Measurements from ENCODE around the gene UPK3A.
A peak's percentile ranks its signal among the peaks of the same experiment; 100 is the strongest.

UPK3A gene

DNA sequence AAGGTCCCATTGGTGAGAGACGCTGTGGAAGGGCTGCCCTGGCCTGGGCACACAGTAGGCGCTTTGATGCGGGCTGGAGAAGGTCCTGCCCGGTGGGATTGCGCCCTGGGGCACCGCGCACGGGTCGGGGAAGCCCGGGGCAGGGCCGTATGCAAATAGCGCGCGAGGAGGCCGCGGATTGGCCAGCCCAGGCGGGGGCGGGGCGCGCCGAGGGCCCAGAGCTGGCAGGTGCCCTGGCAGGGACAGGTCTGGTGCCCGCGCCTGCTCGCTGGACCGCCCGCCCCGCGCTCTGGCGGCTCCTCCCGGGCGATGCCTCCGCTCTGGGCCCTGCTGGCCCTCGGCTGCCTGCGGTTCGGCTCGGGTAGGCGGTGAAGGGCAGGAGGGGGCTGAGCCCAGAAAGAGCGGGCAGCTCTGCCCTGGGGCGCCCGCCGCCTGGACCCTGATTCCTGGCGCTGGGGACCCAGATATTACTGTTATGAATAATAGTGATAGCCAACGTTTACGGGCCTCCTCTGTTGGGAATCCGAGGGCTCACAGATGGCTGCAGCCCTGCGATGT is at the start of gene UPK3A:
UPK3A (plus strand) TSS at position 245 of the 558 bp plus-strand sequence; CDS start at position 310, 65 bp downstream.
- DNase-seq (ENCODE audit: low read depth): no peak

DNA sequence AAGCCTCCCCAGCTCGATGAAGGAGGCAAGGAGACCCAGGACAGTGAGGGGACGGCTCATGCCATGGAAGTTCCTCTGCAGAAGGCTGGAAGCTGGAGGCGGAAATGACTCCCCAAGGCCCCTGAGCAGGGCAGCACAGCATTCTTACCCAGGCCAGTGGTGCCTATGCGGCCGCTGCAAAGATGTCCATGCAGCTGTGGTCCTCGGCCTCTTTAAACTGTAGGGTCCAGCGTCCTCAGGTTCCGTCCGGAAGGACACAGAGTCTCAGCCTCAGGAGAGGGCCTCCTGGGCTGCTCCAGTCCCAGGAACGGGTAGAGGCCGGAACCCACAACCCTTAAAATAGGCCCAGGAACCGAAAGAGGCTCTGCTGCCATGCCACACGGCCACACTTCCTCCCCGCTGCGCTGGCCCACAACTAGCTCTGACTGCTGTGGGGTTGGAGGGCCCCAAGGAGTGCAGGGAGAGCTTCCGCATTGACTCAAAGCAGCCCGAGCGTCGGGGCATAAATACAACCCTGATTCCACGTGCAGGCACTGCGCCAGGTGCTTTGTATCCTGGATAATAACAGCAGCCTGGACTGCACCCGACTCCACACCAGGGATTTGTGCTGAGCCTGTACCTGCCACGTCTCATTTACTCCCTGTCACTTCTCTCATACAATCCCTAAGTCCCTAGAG is 49.5 kb upstream of the UPK3A start:
- no peak for DNase-seq (ENCODE audit: low read depth)

DNA sequence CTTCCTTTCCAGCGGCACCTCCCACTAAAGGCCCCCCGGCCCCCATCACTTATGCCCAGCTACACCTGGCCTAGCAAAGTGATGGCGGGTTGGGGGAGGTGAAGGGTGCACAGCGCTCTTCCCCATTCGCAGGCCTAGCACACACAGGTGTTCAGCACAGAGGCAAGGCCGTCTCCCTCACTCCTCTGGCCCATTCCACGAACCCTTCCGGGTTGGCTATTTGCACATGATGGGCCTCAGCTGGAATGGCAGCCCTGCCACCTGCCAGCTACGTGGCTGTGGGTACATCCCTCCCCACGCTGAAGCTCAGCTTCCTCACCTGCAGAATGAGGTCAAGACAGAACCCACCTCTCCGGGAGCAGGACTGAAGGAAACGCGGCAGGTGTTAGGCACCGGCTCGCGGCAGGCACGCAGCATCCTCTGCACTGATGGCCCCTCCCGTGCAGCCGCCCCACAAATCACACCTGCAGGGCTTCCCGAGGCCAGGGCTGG is 48.9 kb upstream of the UPK3A start:
- no peak for DNase-seq (ENCODE audit: low read depth)

DNA sequence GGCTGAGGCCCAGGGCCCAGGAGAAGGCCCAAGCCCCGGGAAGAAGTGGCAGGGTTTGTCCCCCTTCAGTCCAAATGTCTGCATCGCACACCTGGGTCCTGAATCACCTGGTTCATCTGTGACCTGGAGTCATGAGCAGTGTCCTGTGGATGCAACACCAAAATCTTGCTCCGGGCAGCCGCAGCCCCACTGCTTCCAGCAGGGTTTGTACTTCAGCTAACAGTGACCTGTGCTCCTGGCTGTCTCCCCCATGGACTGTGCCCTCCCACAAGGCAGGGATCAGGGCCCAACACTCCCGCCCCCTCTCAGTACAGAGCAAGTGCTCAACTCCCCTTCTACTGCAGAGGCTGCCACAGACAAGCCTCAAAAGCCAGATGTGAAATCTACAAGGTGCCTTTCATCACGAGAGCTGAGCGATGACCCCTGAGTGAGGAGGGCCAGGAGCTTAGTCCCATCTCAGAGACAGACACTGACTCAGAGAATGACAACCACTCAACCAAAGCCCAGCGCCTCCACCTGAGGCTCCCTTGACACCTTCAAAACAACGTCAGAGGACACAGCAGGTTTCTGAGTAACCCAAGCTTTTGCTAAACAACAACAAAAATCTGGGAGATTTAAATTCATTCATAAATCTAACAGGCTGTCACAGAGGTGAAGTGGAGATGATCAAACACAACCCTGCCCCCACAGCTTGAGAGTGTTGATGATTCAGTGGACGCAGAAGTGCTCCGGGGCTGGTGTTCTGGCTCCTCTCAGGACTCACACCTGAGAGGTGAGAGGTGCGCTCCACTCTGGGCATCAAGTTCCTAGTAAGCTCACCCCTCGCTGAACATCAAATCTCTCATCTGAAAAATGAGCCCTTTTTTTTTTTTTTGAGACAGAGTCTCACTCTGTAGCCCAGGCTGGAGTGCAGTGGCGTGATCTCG is 47.4 kb upstream of the UPK3A start:
- DNase-seq (ENCODE audit: low read depth): no peak

DNA sequence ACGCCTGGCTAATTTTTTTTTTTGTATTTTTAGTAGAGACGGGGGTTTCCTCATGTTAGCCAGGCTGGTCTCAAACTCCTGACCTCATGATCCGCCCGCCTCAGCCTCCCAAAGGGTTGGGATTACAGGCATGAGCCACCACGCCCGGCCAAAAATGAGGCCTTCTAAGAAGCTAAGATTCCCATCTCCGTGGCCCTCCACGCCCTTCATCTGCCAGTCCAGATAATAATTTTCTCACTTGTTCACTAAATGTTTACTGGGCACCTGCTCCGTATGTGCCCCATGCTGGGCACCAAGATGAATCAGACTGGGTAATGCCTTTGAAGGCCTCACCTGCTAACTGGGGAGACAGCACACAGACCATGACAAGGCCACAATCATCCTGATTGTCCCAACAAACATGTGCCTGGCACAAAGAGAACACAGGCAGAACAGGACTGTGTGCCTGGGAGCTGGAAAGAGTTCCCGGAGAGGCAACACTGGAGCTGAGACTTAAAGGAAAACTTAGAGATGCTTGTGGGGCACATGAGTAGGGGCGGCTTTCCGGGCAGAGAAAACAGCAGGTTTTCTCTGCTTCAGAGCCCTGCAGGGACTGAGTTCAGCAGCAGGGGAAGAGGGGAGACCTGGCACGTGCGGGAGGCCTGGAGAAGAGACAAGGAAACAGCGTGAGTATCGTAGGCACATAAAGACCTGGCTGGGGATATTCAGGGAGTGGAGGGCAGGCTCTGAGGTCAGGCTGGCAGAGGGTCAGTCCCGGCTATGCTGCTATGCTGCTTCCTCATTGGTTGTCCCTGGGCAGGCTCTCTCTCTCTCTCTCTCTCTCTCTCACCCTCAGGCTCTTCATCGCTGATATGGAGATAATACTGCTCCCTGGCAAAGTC is 46.4 kb upstream of the UPK3A start:
- DNase-seq (ENCODE audit: low read depth): no peak

DNA sequence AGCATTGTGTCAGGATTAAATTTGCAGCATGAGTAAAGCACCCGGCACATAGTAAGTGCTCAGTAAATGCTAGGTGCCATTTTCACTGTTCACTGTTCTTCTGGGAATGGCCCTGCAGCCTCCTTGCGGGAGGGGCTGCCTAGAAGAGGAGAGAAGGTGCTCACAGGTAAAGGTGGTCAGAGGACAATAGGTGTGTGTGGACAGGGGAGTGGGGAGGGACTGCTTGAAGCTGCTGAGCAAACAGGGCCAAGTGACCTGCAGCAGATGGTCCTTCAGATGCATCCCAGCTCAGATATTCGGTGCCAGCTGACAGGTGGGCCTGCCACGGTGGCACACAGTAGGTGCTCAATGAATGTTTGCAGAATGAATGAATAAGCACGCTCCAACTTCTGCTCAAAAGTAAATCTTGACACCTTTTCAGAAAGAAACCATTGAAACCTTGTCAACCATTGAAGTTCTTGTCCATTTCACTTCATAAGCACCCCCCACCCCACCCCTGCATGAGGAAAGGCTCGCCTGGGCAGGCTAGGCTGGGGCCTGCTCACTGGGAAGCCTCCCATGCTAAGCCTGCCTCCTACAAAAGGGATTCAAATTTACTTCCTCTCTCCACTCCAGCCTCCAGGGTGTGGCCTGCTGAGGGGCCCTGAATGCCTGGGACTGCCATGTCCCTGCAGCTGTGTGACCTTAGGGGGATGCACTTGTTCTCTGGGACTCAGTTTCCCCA is 45.6 kb upstream of the UPK3A start:
- DNase-seq (ENCODE audit: low read depth): no peak

DNA sequence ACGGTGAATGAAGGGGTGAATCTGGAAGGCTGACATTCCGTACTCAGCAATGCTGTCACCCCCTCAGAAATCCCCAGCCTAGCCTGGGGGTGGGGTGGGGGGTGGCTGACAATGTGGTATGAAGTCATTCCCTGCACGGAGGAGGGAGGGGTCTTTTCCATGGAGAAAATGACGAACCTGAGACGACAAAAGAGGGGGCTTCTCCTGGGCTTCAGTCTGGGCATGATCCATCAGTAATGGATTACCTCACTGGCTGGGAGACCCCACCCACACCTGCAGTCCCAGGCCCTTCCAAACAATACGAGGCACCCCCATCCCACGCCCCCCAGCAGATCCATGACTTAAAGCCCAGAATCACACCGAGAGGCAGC is 45.1 kb upstream of the UPK3A start:
- DNase-seq (ENCODE audit: low read depth): no peak

DNA sequence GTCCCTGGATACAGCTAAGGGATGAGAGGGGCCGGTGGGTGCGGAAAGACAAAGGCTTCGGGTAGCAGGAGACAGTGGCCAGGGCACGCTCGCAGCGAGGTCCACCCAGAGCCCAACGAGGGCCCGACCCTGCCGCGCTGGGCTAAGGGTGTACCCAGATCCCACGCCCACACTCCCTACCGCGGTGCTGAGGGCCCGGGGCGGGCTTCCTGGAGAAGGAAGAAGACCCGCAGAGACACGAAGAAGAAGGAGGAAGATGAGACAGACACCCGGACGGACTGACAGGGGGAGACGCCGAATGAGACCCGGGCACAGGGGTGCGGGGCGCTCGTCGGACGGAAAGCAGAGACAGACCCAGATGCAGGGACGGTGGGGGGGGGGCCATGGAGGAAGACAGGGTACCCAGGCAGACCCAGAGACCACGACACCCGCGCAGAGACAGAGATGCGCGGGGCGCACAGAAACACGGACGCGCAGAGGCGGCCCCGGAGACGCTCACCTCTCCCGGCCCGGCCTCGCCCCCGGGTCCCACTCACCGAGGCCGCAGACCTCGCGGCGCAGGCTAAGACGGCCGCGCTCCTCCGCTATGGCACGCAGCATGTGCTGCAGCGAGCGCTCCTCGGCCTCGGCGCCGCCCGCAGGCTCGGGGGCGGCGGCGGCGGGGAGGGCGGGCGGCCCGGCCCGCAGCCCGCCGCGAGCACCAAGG is 44.5 kb upstream of the UPK3A start:
- DNase-seq (ENCODE audit: low read depth): no peak

DNA sequence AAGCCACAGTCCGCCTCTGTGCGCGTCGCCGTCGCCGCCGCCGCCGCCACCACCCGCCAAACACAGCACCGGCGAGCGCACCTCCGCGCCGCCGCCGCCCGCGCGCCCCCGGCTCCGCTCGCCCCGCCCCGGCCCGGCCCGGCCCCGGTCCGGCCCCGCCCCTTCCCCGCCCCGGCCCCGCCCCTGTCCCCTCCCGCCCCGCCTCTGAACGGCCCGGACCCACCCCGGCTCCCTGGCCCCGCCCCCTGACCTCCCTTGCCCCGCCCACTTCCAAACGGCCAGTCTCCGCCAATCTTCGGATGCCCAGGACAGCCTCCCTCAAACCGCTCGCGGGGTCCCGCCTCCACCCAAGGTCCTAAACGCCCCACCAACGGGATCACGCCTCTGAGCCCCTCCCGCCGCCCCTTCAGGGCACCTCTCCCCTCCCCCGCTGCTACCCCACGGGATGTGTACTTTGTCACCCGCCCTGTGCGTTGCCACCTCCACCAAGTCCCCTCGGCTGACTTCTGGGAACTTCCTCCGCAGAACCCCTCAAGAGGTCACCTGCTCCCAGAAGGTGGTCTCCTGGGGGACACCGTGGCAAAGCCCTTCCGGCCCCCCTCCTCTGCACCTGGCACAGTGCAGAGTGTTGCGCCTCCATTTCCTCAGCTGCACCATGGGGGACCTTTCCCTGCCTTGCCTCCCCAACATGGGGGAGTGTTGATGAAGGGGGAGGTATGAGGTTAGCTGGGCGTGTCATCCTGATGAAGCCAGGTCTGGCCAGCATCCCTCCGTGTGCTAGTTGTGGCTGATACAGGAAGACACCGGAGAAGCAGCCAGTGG is 43.7 kb upstream of the UPK3A start, which contains the start of gene KIAA0930:
KIAA0930 (minus strand) TSS at position 85 of the 822 bp plus-strand sequence. CDS start 191 bp downstream, outside the sequence.
- DNase-seq (ENCODE audit: low read depth): no peak

DNA sequence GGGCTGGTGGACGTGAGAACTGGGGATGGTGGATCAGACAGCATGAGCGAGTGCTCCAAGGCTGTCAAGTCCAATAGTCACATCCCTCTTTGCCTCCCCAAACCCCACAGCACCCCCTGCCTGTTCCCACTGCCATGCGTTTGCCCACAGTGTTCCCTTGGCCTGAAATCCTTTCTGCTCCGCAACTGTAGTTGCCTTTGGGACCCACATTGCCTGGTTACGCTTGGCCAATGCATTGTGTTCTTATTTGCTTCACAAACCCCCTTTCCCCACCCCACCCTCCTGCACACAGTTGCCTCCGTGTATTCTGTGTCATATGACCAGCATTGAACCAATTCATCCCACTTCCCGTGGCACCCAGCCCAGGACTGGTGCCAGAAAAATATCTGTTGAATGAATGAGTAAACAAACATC is 42.0 kb upstream of the UPK3A start:
- DNase-seq (ENCODE audit: low read depth): no peak

DNA sequence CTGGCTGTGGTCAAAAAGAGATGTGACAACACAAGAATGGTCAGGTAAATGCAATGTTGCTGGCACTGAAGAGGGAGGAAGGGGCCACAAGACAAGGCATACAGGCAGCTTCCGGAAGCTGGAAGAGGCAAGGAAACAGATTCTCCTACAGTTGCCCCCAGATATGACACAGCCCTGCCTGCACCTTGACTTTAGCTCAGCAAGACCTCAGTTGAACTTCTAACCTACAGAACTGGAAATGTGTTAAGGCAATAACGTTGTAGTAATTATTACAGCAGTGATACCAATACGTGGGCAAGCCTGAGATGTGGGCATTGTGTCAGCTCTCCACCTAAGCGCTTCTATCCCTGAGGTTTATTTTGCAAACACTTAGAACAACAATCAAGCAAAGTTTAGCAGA is 39.8 kb upstream of the UPK3A start:
- no peak for DNase-seq (ENCODE audit: low read depth)

DNA sequence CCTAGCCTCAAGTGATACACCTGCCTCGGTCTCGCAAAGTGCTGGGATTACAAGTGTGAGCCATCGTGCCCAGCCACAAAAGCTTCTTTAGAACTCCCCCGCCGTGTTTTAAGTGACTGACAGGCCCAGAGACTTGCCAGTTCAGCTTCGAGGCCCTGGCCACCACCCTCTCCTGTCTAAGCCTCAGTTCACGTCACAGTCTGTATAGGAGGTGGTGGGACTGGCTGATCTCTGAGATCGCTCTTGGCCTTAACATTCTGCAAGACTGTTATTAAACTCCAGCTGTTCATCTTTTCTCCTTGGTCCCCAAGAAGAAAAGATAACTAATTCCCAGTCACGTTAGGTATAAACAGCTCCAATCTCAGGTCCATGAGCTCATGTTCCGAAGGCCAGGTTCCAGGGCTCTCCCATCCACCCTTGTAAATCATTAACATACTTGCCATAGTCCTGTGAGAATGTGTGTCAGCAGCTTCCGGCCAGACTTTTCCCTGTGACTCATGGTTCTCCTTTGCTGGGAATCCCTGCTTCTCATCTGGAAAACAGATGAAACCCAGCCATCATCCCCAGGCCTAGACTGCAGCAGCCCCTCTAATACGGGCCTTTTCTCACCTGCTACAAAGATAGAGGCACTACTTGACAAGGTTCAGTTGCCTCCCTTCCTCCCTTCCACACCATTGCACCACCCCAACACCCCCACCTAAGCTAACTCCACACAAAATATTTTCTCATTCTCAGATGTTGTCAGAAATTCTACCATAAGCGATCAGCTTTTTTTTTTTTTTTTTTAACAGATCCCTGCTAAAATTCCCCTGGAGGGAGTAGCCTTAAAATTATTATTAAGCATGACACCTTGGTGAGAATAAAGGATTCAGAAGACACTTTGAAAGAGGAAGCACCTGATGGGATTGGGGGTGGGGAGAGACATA is 38.4 kb upstream of the UPK3A start:
- DNase-seq (ENCODE audit: low read depth): peak; percentile 62

DNA sequence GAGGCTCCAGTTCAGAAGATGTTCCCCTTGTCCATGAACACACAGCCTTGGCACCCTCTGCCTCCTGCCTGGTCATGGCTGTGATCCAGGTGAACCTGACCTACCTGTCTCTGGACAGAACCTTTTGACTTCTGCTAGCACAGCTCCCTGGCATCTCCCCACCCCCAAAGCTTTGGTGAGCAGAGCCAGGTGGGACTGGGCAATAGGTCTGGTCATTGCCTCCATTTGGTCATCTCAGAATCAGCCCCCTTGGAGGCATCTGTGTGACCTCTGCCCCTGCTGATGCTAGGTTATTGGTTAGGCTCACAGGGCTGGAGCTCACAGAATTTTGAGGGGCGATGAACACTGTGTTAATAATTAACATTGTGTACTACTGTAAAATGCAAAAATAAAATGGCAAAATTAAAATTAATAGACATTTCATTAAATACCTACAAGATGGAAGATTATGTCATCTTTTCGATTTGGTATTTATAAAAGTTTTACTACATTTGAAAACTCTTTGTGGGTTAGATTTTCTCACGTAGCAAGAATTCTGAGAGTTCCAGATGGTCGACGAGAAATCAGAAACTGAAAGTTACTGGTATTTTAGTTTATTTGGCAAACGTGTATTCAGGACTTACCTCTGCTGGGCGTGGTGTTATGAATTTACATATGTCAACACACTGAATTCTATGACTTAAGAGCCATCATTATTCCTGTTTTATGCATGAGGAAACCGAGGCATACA is 35.8 kb upstream of the UPK3A start:
- DNase-seq (ENCODE audit: low read depth): no peak

DNA sequence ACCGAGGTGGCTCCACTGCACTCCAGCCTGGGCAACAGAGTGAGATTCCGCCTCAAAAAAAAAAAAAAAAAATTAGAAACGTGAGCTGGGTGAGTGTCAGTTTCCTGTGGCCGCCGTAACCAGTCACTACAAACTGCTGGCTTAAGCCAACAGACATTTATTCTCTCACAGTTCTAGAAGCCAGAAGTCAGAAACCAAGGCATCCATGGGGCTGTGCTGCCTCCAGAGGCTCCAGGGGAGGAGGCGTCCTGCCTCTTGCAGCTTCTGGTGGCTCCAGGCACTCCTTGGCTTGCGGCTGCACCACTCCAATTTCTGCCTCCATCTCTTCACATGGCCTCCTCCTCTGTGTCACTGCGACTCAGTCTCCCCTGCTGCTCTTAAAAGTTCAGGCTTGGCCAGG is 32.9 kb upstream of the UPK3A start:
- no peak for DNase-seq (ENCODE audit: low read depth)

DNA sequence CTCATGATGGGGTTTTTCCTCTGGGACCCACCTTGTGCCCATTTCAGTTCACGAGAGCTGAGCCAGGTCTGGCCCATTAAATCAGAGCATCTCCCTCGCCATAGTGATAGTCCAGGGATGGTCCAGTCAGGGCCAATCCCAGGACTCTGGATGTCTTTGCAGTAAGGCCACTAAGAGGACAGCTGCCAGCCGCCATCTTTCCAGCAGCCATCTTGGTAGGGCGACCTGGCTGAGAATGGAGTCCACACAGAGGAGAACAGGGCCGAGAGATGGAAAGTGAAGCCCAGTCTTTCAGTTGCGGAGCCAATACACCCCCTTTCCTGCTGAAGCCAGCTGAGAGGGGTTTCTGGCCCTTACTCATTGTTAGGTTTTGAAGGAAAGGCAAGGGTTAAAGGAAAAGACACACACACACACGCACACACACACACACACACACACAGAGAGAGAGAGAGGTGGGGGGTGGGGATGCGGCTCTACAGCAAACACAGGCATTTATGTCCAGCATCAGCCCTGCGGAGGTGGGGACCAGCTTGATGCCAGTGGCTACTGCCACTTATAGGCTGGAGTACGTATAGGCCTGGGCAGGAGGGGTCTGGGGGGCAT is 31.6 kb upstream of the UPK3A start:
- no peak for DNase-seq (ENCODE audit: low read depth)

DNA sequence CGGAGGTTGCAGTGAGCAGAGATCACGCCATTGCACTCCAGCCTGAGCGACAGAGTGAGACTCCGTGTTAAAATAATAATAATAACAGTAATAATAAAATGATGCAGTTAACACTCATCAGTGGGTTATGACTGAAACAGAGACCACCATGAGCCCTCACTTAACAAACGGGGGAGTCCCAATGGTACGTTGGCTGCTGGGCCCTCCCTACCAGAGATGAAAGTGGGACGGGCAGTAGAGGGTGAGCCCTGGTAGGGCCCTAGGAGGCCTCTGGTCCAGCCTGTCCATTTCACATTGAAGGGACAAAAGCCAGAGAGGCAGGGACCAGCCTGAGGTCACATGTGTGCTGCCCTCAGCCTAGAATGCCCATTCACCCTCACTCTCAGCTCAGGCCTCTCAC is 30.4 kb upstream of the UPK3A start:
- DNase-seq (ENCODE audit: low read depth): no peak

DNA sequence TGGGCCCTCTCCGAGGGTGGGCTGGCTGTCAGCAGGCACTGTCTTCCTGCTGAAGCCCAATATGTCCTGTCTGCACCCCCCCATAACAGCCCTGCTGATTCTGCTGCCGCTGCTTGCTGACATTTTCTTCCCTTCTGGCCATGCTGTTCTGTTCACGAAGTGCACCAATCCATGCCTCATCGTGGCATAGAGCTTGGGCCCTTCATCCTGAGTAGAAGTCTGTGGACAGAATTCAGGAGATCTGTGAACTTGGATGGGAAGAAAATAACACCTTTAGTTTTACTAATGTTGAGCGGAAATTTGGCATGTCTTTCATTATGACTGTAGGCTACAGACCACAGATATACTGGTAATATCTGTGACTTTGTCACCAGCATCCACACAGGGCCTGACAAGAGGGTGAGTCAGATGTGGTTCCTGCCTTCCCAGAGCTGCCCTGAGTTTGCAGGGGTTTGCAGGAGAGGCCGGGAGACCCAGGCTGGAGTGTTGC is 29.9 kb upstream of the UPK3A start:
- no peak for DNase-seq (ENCODE audit: low read depth)

Measured in HS-27A (cell line).